ENCODE results near the gene PSORS1C2.

The PSORS1C2 gene

DNA sequence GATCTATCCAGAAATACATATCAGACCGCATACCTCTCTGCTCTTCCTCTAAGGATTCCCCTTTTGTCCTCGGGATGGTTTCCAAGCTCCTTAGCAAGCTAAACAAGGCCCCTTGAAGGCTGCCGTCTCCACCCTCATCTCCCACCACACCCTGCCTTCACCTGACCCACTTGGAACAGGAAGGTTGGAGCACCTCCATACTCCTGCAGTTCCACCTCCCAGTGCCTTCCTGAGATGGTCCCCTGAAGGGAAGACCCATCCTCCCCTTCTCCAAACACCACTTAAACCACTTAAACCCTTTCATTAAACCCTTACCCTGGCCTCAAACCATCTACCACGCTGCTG lies 40.1 kb upstream of the PSORS1C2 start:
- no peak for DNase-seq (ENCODE audit: low read depth)
- H3K4me3 ChIP-seq (ENCODE audit: low read depth, low read length): 0 out of 2 replicates have a peak overlapping the region, but pooled peaks have one; percentile 7
- TF ChIP-seq, protein P1, sequence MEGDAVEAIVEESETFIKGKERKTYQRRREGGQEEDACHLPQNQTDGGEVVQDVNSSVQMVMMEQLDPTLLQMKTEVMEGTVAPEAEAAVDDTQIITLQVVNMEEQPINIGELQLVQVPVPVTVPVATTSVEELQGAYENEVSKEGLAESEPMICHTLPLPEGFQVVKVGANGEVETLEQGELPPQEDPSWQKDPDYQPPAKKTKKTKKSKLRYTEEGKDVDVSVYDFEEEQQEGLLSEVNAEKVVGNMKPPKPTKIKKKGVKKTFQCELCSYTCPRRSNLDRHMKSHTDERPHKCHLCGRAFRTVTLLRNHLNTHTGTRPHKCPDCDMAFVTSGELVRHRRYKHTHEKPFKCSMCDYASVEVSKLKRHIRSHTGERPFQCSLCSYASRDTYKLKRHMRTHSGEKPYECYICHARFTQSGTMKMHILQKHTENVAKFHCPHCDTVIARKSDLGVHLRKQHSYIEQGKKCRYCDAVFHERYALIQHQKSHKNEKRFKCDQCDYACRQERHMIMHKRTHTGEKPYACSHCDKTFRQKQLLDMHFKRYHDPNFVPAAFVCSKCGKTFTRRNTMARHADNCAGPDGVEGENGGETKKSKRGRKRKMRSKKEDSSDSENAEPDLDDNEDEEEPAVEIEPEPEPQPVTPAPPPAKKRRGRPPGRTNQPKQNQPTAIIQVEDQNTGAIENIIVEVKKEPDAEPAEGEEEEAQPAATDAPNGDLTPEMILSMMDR (IDR thresholded peaks at IDR 0.05; ENCODE audit: control insufficient read depth, extremely low read depth, insufficient read depth): no peak

DNA sequence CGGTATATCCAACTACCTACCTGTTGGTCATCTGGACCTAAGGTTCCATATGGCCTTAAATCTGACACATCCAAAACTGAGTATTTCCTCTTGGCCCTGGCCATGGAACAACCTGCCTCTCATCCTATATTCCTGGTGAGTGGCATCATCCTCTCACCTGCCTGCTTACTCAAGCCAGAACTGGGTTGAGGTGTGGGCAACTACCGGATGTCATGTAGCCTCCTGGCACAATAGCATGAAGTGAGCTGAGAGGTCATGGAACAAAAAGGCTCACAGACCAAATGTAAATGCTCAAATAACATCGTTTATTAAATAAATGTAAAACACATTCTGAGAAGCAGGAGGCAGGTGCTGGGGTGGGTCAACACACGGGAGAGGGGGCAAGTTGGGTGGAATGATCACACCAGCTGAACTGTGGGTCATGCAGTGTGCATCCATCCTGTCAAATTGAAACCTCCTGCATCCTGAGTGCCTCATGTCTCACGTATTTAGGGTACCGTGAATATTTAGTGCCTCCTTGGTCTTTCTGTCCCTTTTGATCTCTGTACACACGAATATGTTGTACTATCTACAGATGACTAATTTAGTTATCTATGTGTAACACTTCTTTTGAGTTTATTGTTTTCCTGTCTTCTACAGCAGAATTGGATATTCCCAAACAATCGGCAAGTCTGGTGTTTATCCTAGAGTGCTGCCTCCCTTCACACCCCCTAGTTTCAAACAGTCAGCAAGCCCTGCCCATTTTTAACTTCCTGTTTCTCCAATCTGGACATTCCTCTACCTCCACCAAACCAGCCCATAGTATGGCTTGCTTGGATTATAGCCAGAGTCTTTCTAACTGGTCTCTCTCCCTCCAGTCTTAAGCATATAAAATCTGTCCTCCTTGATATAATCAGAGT lies 39.5 kb upstream of the PSORS1C2 start:
- TF ChIP-seq, protein P1 (IDR thresholded peaks at IDR 0.05; ENCODE audit: control insufficient read depth, extremely low read depth, insufficient read depth): no peak
- DNase-seq (ENCODE audit: low read depth): peak; percentile 48
- H3K4me3 ChIP-seq (ENCODE audit: low read depth, low read length): no peak overlapping the region

- no peak overlapping the region for H3K4me3 ChIP-seq (ENCODE audit: low read depth, low read length)
- TF ChIP-seq, protein P1 (IDR thresholded peaks at IDR 0.05; ENCODE audit: control insufficient read depth, extremely low read depth, insufficient read depth): no peak
- no peak for DNase-seq (ENCODE audit: low read depth)
Observed at GRCh38 chr6:31175971-31176370, 37.1 kb upstream of the PSORS1C2 start.

DNA sequence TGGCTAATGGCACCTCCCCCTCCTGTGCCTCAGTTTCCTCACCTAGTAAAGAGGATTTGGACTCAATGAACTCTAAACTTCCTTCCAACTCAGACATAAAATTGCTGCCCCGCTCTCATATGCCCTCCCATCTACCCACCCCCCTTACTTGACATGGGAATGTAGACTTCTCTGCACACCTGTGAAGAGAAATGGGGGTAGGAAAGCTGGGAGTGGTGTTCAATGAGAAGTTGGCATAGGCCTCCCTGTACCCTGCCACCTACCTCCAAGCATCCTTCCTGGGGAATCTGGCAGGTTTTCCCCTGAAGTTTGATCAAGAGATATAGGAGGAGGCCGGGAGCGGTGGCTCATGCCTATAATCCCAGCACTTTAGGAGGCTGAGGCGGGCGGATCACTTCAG lies 35.5 kb upstream of the PSORS1C2 start:
- no peak overlapping the region for H3K4me3 ChIP-seq (ENCODE audit: low read depth, low read length)
- DNase-seq (ENCODE audit: low read depth): no peak
- TF ChIP-seq, protein P1 (IDR thresholded peaks at IDR 0.05; ENCODE audit: control insufficient read depth, extremely low read depth, insufficient read depth): no peak

DNA sequence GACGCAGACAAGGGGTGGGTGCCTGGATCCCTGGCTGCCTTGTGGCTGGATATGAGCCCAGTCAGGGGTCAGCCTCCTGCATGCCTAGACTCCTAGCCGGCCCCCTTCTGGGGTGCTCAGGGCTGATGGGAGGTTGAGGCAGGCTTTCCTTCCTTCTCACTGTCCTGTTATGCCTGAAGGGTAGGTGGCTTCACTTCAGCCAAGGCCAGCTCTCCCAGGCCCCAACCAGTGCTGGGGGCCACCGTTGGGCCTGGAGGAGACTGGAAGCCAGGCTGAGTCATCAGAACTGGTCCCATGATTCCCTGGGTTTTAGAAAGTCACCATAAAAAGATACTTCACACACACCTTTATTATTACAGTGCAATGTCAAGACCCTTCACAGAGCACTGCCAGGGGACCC lies 34.5 kb upstream of the PSORS1C2 start:
- TF ChIP-seq, protein P1 (IDR thresholded peaks at IDR 0.05; ENCODE audit: control insufficient read depth, extremely low read depth, insufficient read depth): no peak
- H3K4me3 ChIP-seq (ENCODE audit: low read depth, low read length): no peak overlapping the region
- no peak for DNase-seq (ENCODE audit: low read depth)

DNA sequence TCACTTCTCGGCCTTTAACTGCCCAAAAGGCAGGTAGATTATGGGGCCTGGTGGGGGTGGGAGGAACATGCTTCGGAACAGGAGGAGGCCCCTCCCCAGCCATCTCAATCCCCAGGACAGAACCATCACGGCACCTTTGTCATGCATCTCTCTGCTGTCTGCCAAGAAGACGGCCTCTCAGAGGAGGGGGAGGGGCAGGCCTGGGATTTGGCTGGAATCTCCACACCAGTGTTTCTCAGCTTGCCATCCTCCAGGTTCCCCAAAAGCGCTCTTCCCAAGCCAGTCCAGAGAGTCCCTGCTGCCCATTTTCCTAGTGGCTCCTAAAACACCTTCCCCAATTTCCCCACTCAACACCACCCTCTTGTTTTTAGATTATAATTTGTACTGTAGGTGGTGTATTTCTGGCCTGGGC lies 34.1 kb upstream of the PSORS1C2 start:
- TF ChIP-seq, protein P1 (IDR thresholded peaks at IDR 0.05; ENCODE audit: control insufficient read depth, extremely low read depth, insufficient read depth): no peak
- no peak overlapping the region for H3K4me3 ChIP-seq (ENCODE audit: low read depth, low read length)
- DNase-seq (ENCODE audit: low read depth): no peak

Data from LNCaP clone FGC (cell line).